Heart left ventricle (tissue), 13 donors: ENCODE data around the gene PCLO.

Experiments used
- CTCF ChIP-seq, 12 donors: fragments of 200-600 bp; sonication (generic) in 4 of 12; IDR thresholded peaks; one replicate each; pipeline versions ENCODE4 v1.5.0 to v1.8.0; 2018 to 2022; ENCODE audit warnings: antibody characterized with exemption in 12 of 12, mild to moderate bottlenecking in 5 of 12
- POLR2A ChIP-seq, 2 donors: fragments of 450-650 bp; IDR thresholded peaks; one replicate each; pipeline ENCODE4 v1.6.1; 2017; ENCODE audit warnings: antibody characterized with exemption in 2 of 2, mild to moderate bottlenecking in 2 of 2, moderate library complexity in 2 of 2
- donor health status: ischemic (EF 13 %, LVEDD 7.1; RV severe dilation, severe dysfunction).
- donor health status: DM: no; HTN: yes; CAD: no.
- donor health status: DM: no; HTN: no; CAD: no.
- donor health status: ischemic (EF 25% LVEDD 6.9; RV normal size, moderate dysfunction).
- donor health status: ischemic (EF 25% LVEDD 5.7; RV mildly dilated, moderate dysfunction).
- donor health status: ischemic (EF 35%, LVEDD 5.7; RV mildly dilated, moderate dysfunction).
- donor health status: nonischemic (EF 11% LVEDD 7.7; RV severe dilation, severe dysfunction).
- donor health status: DM: yes; HTN: yes; CAD: no.
- donor health status: PGD.
- donor health status: ischemic (EF 29% LVEDD 5.4; RV normal size, mild dysfunction).
- donor health status: nonischemic (EF 23%, LVEDD 6.1; RV moderate dilation, normal function).

- no peak for TF ChIP-seq CTCF (IDR thresholded peaks at IDR 0.05)
- TF ChIP-seq POLR2A (IDR thresholded peaks at IDR 0.05) = no peak
Measured at GRCh38 chr7:83060218-83060617, 102.5 kb downstream of the PCLO start.
